ENCODE results near the gene NAXD. TPM values are rescaled to one million over a fixed set of nuclear protein-coding genes. Genes with fewer than 3 reads are reported as not detected.

The NAXD gene
- total and polyA plus RNA-seq, 2 of the 4 experiments (the other 2 are of a cell fraction), result 10.2 to 27.2 TPM

DNA sequence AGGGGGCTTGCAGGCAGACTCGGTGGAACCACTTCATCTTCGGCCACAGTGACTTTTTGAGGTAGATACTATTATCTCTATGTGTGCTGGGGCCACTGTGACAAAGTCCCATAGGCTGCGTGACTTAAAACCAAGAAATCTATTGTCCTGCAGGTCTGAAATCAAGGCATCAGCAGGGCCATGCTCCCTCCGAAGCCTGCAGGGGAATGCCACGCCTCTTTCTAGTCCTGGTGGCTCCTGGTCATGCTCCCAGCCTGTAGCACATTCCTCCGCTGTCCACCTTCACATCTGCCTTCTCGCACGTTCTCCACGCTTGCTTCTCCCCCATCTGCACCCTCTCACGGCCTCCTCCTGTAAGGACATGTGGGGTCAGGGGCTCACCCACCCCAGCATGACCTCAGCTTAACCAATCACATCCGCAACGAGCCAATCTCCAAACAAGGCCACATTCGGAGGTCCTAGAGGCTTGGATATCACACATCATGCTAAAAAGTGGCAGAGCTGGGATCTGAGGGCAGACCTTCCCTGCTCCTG lies 32.9 kb upstream of the NAXD start:
- Histone ChIP-seq H3K27ac (ENCODE audit: insufficient read depth, low read length) (no peak overlapping the region), H3K14ac (replicated peaks; ENCODE audit: low read depth, low read length) (no peak overlapping the region)
- in situ Hi-C loops (cut with MboI; ENCODE audit: low sequenced_read_pairs), result loop anchor here (25.0 kb wide), 1 partner anchor 230 kb away; no protein-coding TSS in a partner anchor

More for the DNA sequence above, 32.9 kb upstream of the NAXD start:
- no peak overlapping the region for H4K91ac ChIP-seq (ENCODE audit: insufficient read depth, low read depth, low read length)
- no peak overlapping the region for H2AFZ ChIP-seq (replicated peaks; ENCODE audit: low read length, poor library complexity)
- H4K5ac ChIP-seq (ENCODE audit: low read depth, low read length), result no peak overlapping the region
- intact Hi-C loops (cut with micrococcal nuclease), result no loop called here
- H3K56ac ChIP-seq (ENCODE audit: extremely low read depth, insufficient read depth, low read length), result no peak overlapping the region
- no peak overlapping the region for H3K23ac ChIP-seq (ENCODE audit: low read depth, low read length)
- no peak for ATAC-seq (ENCODE audit: low read depth)
- CTCF ChIA-PET, result no interaction called here
- H3K79me1 ChIP-seq (ENCODE audit: low read depth in 1 of 2, low read length in 2 of 2), result no peaks in the 10 kb centered on the region
- no peaks in the 10 kb centered on the region for H4K20me1 ChIP-seq (ENCODE audit: insufficient read depth, low read length)
- H3K27me3 ChIP-seq (ENCODE audit: control insufficient read depth, insufficient read depth, low read length), result peaks cover 2% of the 10 kb centered on the region; the same call in 1 of the 2 replicates
- TF ChIP-seq MAZ (IDR thresholded peaks at IDR 0.05; ENCODE audit: borderline replicate concordance, low read depth, low read length), result no peak
- no peak for TF ChIP-seq RAD21 (IDR thresholded peaks at IDR 0.05; ENCODE audit: low read length)
- TF ChIP-seq CHD1 (IDR thresholded peaks at IDR 0.05; ENCODE audit: low read depth, low read length), result no peak
- TF ChIP-seq, protein P1, sequence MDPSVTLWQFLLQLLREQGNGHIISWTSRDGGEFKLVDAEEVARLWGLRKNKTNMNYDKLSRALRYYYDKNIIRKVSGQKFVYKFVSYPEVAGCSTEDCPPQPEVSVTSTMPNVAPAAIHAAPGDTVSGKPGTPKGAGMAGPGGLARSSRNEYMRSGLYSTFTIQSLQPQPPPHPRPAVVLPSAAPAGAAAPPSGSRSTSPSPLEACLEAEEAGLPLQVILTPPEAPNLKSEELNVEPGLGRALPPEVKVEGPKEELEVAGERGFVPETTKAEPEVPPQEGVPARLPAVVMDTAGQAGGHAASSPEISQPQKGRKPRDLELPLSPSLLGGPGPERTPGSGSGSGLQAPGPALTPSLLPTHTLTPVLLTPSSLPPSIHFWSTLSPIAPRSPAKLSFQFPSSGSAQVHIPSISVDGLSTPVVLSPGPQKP (IDR thresholded peaks at IDR 0.05; ENCODE audit: borderline replicate concordance, low read depth, low read length), result no peak
- TF ChIP-seq, protein P2, sequence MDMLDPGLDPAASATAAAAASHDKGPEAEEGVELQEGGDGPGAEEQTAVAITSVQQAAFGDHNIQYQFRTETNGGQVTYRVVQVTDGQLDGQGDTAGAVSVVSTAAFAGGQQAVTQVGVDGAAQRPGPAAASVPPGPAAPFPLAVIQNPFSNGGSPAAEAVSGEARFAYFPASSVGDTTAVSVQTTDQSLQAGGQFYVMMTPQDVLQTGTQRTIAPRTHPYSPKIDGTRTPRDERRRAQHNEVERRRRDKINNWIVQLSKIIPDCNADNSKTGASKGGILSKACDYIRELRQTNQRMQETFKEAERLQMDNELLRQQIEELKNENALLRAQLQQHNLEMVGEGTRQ (IDR thresholded peaks at IDR 0.05; ENCODE audit: low read depth, low read length), result no peak
- no peak for TF ChIP-seq SMC3 (IDR thresholded peaks at IDR 0.05; ENCODE audit: low read depth, low read length)
- no peak for TF ChIP-seq CEBPB (IDR thresholded peaks at IDR 0.05; ENCODE audit: low read depth, low read length)
- TF ChIP-seq NFE2L2 (IDR thresholded peaks at IDR 0.05; ENCODE audit: low read depth, low read length), result no peak
- TF ChIP-seq RFX5 (IDR thresholded peaks at IDR 0.05; ENCODE audit: low read depth, low read length), result no peak
- TF ChIP-seq RCOR1 (IDR thresholded peaks at IDR 0.05; ENCODE audit: insufficient replicate concordance, low read length), result no peak
- WGBS, 2 experiments (ENCODE audit: extremely low coverage in 2 of 2, insufficient read length in 1 of 2), result 83% methylated on average over 2 of the region's 13 CpGs; no CpG with 5 or more reads in 1 of the 2 experiments
- no peak overlapping the region for H2BK120ac ChIP-seq (ENCODE audit: low read depth, low read length)
- H3K4me2 ChIP-seq (ENCODE audit: low read depth, low read length), result no peak overlapping the region
- H2AK9ac ChIP-seq (replicated peaks; ENCODE audit: low read depth, low read length, poor library complexity), result no peak overlapping the region
- H3K4me3 ChIP-seq (ENCODE audit: insufficient read depth, low read depth, low read length), result no peak overlapping the region
- H3K4me1 ChIP-seq (ENCODE audit: control insufficient read depth, insufficient read depth, low read length), result no peaks in the 10 kb centered on the region
- no peak overlapping the region for H2BK20ac ChIP-seq (ENCODE audit: low read depth, low read length)
- no peaks in the 10 kb centered on the region for H3K9me3 ChIP-seq (ENCODE audit: control insufficient read depth, insufficient read depth, low read length)
- no TSS peak for BruUV-seq (replicated peaks)
- H3K18ac ChIP-seq (ENCODE audit: low read depth, low read length), result no peak overlapping the region
- no peak overlapping the region for H3K9ac ChIP-seq (ENCODE audit: low read depth, low read length)
- no peaks in the 10 kb centered on the region for H3K36me3 ChIP-seq (ENCODE audit: control insufficient read depth, insufficient read depth, low read length)
- dilution Hi-C loops (cut with HindIII; ENCODE audit: low sequenced_read_pairs, unreplicated experiment), result no loop called here
- H4K8ac ChIP-seq (ENCODE audit: low read depth in 2 of 2, low read length in 2 of 2), result no peak overlapping the region
- no peak overlapping the region for H2BK5ac ChIP-seq (ENCODE audit: low read depth, low read length, poor library complexity, severe bottlenecking)
- H2AK5ac ChIP-seq (ENCODE audit: low read depth, low read length), result no peak overlapping the region
- H3K4ac ChIP-seq (ENCODE audit: low read depth, low read length), result no peak overlapping the region; the same call in 1 of the 2 replicates
- no peaks in the 10 kb centered on the region for H3K9me1 ChIP-seq (ENCODE audit: insufficient read depth, low read length)
- no peak for DNase-seq
- POLR2A ChIA-PET (ENCODE audit: unreplicated experiment), result no interaction called here
- H2BK15ac ChIP-seq (ENCODE audit: low read depth, low read length), result no peak overlapping the region
